ENCODE measurements around the gene MEX3D. TPM values are rescaled to one million over a fixed set of nuclear protein-coding genes. Genes with fewer than 3 reads are reported as not detected.

Gene MEX3D
- total RNA-seq, 1 experiment from 2014 or later: 69.2 TPM

GRCh38 chr19:1567116-1567847 is 843 bp downstream of the MEX3D start:
- Histone ChIP-seq H3K9me3 (ENCODE audit: control insufficient read depth in 1 of 2, insufficient read depth in 1 of 2, low read depth in 1 of 2, low read length in 2 of 2) (no peaks in the 10 kb centered on the region), H3K79me2 (ENCODE audit: insufficient read depth, low read length) (peaks cover 50% of the 10 kb centered on the region), H4K20me1 (ENCODE audit: insufficient read depth) (no peaks in the 10 kb centered on the region), H3K4me2 (ENCODE audit: low read length) (peak overlapping the region; percentile 86), H3K27ac (ENCODE audit: low read depth, low read length) (peak overlapping the region; percentile 88), H3K9ac (ENCODE audit: low read length) (peak overlapping the region; percentile 83), H2AFZ (ENCODE audit: low read depth, low read length, poor library complexity, severe bottlenecking) (no peak overlapping the region), H3K4me1 (ENCODE audit: control insufficient read depth in 1 of 2, insufficient read depth in 2 of 2, low read length in 2 of 2) (peaks cover 13 to 14% of the 10 kb centered on the region in 2 experiments; a peak in 3 of 4 replicates), H3K36me3 (ENCODE audit: control insufficient read depth in 1 of 2, insufficient read depth in 2 of 2, low read length in 2 of 2) (0 out of 4 replicates have a peak, but pooled peaks cover 0 to 3% of the 10 kb centered on the region in 2 experiments), H3K9me2 (ENCODE audit: insufficient read depth) (no peaks in the 10 kb centered on the region), H3K27me3 (ENCODE audit: insufficient read depth, low read length) (no peaks in the 10 kb centered on the region), H3K4me3 (replicated peaks in 1 of 2; ENCODE audit: low read depth in 1 of 2, low read length in 2 of 2) (peak overlapping the region; percentile 65 to 72)
- ATAC-seq (peak; percentile 20; the same call in 1 of the 2 replicates), DNase-seq (ENCODE audit: low read depth, low spot score) (no peak)
- POLR2A ChIA-PET: no interaction called here
- intact Hi-C loops (cut with micrococcal nuclease): no loop called here
- RAD21 ChIA-PET (ENCODE audit: low non-redundant PET in 1 of 2, low total read pairs in 2 of 2, uncharacterized antibody in 2 of 2, unreplicated experiment in 2 of 2): no interaction called here
- TF ChIP-seq TCF7L2 (IDR thresholded peaks at IDR 0.05; ENCODE audit: borderline replicate concordance, extremely low read depth, insufficient read depth, insufficient read length) (peak; percentile 5), CTCF (IDR thresholded peaks at IDR 0.05 in 2 of 3, conservative IDR thresholded peaks at IDR 0.05 in 1 of 3; ENCODE audit: borderline replicate concordance in 1 of 3, insufficient read depth in 1 of 3, low read depth in 2 of 3, low read length in 2 of 3) (no peak), ZFX (IDR thresholded peaks at IDR 0.05) (peak; percentile 39; the same call in 1 of the 2 replicates)
- no TSS peak for BruUV-seq (replicated peaks)
- CTCF ChIA-PET: interaction anchor here (2.3 kb wide), 1 partner anchor 21 kb away, joined by 14 read pairs; no protein-coding TSS in a partner anchor

Measured in HCT116 (cell line).